ENCODE data around the gene OSBPL9.
"Not testable (repeated sequence)": the region's sequence is repeated elsewhere in the genome, so short reads cannot be mapped to it uniquely, and the experiment has no call there.

Gene OSBPL9

DNA sequence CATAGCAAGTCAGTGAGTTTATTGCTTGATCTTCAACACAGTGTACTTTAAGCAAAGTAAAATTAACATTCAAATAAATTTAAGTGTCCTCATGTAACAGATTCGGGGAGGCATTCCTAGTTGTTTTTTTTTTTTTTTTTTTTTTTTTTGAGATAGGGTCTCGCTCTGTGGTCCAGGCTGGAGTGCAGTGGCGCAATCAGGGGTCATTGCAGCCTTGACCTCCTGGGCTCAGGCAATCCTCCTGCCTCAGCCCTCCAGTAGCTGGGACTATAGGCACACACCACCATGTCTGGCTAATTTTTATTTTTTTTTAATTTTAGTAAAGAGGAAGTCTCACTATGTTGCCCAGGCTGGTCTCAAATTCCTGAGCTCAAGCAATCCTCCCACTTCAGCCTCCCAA is 22.8 kb downstream of the OSBPL9 start:
- DNase-seq = no peak

DNA sequence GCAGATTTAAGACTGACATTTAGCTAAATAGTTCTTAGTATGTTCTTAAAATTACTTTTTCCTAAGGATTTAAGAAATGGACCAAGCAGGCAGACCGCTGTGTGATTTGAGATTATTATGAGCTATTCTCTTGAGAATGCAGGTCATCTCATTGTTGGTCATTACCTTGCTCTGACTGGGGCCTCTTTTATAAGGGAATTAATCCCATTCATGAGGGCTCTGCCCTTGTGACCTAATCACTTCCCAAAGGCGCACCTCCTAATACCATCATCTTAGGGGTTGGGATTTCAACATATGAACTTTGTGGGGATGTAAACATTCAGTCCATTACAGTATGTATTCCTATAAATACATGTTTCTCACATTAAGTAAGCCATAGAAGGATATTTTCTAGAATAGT is 24.2 kb downstream of the OSBPL9 start:
- no peak for DNase-seq

DNA sequence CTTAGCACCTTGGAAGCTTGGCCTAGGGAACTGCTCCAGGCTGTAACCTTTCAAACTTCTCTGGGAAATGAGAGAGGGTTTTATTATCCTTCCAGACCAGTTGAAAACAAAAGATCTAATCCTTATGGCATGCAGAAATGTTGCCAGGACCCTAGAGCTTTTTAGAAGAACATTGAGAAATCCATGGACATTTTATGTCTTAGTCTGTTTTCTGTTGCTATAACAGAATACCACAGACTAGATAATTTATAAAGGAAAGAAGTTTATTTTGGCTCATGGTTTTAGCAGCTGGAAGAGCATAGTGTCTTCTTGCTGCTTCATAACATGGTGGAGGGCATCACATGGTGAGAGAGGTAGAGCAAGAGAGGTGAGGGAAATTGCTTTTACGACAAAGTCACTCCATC is 25.8 kb downstream of the OSBPL9 start:
- no peak for DNase-seq

DNA sequence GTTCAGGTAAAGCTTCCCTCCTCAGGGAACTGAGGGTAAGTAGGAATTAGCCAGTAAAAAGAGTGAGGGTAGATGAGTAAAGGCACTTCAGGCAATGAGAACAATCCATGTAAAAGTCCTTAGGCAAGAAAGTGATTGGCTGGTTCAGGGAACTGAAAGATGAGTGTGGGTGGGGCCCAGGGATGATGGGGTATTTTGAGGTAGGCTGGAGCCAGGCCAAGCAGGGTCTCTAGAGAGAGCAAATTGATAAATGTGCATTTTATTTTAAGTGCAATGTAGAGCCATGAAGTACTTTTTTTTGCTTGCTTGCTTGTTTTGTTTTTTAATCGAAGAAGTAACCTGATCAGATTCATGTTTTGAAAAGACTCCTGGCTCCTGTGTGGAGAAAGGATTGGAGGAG is 26.5 kb downstream of the OSBPL9 start:
- no peak for DNase-seq

DNA sequence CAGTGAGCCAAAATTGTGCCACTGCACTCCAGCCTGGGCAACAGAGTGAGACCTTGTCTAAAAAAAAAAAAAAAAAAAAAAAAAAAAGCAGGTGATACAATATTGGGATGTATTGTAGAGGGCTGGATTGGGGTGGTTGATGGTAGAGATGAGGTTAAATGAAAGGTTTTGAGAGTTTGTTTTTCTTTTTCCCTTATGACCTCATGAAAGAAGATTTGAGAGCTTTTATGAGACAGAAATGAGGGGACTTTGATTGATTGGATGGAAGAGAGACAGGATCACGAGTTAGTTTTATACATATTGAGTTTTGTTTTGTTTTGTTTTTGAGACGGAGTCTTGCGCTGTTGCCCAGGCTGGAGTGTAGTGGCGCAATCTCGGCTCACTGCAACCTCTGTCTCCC is 27.1 kb downstream of the OSBPL9 start:
- no peak for DNase-seq

DNA sequence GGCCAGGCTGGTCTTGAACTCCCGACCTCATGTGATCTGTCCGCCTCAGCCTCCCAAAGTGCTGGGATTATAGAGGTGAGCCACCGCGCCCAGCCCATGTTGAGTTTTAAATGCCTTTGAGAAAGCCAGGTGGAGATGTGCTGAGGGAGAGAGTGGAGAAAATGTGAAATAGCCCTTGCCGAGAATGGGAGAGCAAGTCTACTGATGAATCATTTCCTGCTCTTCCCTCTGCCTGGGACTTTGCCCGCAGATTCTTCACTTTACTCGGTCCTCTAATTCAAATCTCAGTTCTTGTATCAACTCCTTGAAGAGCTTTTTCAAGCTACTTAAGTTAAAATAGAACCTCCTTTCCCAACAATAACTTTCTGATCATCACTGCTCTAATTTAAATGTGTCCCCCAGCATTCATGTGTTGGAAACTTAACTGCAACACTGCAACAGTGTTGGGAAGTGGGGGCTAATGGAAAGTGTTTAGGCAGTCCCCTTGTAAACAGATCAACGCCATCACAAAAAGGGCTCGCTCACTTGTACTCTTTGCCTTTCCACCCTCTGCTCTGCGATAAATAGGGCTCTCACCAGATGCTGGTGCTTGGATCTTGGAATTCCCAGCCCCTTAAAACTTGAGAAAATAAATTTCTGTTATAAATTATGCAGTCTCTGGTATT is 27.8 kb downstream of the OSBPL9 start:
- no peak for DNase-seq

DNA sequence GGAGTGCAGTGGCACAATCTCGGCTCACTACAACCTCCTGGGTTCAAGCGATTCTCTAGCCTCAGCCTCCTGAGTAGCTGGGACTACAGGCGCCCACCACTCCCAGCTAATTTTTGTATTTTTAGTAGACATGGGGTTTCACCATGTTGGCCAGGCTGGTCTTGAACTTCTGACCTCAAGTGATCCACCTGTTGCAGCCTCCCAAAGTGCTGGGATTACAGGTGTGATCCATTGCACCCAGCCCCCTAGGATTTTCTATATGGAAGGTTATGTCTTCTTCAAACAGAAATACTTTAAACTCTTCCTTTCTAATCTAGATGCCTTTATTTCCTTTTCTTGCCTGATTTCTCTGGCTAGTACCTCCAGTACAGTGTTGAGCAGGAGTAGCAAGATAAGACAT is 29.7 kb downstream of the OSBPL9 start:
- not testable (repeated sequence) for DNase-seq

DNA sequence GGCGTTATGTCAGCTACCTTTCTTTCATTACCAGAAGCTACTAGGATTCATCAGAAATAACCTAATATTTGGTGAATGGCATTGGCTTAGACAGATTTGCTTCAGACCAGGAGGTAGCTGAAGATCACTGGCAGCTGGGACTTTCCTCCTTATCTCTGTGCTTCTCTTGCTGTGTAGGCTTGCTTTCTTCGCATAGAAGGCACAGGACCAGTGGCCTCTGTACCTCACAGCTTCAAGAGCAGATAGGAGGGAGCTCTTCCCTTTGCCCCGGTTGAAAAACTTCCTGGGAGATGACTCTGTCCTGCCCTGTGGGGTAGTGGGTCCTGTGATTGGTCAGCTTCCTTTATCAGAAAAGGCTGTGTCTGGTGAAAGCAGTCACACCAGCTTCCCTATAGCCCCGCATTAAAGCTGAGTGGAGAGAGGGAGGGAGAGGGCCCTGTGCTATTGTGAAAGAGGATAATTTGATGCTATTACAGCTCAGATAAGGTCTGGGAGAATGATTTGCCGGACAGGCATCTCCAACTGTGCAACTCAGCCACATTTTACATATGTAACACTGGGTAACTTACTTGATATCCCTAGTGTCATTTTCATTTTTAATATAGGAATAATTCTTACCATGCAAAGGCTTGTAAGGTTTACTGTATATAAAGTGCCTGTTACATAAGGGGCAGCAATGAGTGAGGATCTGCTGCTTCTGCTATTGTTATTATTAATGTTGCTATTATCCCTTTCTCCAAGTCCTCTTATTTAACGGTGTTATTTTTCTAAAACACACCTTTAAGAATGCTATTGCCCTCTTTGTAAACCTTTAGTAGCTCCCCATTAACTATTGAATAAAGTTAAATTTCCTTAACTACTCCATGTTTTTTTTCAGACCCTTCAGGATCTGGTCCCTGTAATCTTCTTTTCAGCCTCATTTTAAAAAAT is 31.6 kb downstream of the OSBPL9 start:
- DNase-seq = no peak

DNA sequence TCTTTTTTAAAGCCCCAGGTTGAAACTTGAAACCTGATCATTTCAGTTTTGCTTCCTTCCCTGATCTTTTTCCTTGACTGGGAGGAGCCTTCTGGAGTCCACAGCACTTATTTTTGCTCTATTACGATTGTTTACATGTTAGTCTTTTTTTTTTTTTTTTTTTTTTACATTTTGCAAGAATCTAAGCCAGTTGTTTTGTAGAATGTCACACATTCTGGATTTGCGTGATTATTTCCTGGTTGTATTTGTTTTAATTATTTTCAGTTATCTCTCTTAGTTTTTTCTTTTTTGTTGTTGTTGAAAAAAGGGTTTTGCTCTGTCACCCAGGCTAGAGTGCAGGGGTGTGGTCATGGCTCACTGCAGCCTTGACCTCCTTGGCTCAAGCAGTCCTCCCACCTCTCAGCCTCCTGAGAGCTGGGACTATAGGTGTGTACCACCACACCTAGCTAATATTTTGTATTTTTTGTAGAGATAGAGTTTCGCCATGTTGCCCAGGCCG is 32.8 kb downstream of the OSBPL9 start:
- DNase-seq = no peak

DNA sequence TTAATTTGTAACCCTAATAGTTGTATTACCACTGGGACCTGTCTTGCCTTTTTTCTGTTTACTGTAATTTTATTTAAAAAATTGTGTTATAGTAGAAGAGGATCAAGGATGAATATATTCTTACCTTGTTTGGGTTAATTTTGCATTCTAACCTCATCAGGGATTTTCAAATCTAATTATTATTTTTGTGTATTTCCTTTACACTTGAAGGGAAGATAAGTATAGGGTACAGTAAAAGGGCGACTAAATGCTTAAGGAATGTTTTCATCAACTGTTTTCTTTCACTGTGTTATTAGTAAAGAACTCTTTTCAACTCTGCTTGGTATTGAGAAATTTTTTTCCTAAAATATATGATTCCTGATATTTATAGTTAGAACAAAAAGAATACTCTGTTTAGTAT is 33.3 kb downstream of the OSBPL9 start:
- DNase-seq = no peak

DNA sequence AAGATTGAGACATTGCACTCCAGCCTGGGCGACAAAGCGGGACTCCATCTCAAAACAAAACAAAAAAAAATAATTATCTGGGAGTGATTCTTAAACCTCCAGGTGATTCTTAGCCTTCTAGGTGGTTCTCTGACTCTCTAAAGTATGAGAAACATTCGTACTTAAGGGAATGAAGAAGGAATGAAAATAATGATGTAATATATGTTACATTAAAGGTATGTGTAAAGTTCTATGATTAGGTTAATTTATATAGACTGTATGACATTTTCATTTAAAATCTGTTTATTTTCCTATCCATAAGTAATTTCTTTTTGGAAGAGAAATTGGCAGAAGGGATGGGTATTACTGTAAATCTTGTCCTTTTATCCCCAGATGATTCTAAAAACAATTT is 34.7 kb downstream of the OSBPL9 start:
- no peak for DNase-seq

DNA sequence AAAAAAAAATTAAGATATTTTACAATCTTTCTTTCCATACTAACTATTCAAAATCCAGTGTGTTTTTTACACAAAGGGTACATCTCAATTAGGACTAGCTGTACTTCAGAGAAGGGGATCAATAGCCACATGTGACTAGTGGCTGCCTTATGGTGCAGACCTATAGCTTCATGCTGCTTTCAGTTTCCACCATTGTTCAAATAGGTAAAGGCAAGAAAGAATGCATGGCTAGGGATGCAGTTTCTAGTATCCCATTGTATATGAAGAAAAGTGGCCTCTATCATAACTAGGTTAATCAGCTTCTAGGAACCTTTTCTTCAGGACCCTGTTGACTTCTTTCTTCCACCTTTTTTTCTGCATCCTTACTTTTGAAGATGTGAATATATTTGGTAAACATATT is 35.7 kb downstream of the OSBPL9 start:
- DNase-seq = no peak

DNA sequence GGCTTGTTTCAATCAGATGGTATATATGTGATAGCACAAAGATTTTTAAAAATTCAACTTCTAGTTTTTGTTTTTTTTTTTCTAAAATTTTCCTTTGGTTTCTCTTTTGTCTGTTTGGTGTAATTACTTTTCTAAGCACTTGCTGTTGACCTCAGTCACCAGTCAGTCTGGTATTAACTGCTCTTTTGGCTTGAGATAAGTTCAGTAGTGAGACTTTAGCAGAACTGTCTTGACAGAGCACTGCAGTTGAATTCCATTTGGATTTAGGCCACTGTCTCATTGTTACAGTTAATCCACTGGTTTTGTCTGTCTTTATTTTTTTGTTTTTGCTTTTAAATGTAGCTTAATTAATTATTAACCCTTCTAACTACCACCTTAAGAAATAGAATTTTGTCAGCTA is 36.2 kb downstream of the OSBPL9 start:
- DNase-seq = no peak

DNA sequence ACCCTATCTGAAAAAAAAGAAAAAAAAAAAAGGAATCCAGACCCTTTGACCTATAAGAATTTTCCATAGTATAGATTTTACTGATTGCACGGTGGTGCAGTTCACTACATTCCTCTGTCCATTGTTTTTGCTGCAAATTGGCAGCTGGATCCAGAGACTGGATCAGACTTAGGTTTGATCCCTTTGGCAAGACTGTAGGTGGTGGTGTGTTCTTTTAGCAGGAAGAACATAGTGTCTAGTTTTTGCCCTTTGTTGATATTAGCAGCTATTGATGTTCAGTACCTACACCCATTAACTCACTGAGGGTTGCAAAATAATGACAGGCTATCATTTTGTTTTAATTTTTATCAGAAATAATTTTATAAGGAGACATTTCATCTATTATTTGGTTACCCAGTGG is 37.1 kb downstream of the OSBPL9 start:
- DNase-seq = no peak

DNA sequence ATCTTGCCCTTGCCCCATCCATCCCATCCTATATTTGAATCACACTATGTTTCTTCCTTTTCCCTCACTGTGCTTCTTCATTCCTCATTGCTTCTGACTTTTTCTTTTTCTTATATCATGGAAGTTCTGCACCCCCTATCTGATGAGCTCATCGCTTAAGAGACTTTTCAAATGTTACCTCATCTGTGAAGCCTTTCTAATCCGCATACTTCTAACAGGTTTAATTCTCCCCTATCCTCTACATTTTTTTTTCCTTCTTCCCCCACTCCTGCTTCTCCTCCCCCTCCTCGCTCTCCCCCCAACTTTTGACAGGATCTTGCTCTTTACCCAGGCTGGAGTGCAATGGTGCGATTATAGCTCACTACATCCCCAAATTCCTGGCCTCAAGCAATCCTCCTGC is 39.5 kb downstream of the OSBPL9 start:
- no peak for DNase-seq

DNA sequence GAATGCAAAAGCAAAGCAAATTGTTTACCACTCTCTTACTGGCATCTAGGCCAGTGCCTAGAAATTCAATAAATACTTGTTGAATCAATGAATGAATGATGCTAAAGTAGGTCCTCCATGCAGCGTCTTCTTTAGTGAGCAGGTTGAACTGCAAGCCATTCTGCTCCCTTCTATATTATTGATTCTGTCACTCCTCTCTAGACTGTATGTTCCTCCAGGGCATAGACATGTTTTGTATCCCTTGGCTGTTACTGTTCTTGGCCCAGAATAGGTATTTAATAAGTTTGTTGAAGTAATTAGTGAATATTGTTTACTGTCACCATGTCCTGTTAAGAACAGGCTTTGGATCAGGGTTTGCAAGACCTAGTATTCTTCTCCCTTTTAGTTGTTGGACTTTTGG is 43.7 kb downstream of the OSBPL9 start:
- no peak for DNase-seq

DNA sequence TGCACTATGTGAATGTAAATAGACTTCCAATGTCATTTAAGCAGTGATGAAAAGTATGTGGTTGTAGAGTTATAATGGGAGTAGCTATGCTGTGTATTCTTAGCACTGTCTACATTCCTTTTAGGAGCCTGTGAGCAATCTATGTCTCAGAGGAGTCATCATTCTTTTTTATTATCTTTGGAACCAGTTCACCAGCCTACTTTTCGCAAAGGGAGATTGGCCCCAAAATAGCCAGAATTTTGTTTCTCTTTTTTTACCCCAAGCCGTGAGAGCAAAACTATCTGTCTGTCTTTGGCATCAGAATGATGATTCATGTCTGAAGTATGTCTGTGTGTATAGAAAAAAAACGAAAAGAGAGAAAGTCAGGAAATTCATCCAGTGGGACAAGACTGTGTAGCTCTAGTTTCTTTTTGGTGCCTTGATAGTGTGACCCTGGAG is 44.2 kb downstream of the OSBPL9 start:
- no peak for DNase-seq

DNA sequence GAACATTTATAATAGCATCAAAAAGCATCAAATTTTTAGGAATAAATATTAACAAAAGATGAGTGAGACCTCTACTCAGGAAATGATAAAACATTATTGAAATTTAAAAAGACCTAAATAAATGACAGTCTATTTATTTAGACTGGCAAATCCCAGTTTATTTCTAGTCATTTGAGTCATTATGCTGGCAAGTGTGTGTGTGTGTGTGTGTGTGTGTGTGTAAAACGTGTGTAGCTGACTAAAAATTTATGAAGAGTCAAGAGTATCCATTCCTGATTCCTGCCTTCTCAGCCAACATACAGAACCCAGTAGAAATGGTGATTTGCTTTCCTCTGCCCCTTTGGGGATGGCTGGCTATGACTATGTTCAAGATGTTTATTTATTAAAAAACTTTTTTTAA is 46.2 kb downstream of the OSBPL9 start:
- DNase-seq = no peak

DNA sequence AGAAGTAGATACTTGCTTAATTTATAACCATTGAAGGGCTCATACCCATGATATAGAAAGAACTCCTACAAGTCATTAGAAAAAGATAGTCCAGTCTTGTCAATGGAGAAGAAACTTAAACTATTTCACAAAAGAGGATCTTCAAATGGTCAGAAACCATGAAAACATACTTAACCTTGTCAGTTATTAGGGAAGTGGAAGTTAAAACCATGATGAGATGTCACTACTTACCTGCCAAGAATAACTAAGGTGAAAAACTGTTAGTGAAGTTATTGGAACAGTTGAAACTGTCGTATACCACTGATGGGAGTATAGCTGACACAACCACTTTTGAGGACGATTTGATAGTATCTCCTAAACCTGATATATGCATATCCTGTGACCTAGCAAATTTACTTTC is 46.8 kb downstream of the OSBPL9 start:
- DNase-seq = no peak

DNA sequence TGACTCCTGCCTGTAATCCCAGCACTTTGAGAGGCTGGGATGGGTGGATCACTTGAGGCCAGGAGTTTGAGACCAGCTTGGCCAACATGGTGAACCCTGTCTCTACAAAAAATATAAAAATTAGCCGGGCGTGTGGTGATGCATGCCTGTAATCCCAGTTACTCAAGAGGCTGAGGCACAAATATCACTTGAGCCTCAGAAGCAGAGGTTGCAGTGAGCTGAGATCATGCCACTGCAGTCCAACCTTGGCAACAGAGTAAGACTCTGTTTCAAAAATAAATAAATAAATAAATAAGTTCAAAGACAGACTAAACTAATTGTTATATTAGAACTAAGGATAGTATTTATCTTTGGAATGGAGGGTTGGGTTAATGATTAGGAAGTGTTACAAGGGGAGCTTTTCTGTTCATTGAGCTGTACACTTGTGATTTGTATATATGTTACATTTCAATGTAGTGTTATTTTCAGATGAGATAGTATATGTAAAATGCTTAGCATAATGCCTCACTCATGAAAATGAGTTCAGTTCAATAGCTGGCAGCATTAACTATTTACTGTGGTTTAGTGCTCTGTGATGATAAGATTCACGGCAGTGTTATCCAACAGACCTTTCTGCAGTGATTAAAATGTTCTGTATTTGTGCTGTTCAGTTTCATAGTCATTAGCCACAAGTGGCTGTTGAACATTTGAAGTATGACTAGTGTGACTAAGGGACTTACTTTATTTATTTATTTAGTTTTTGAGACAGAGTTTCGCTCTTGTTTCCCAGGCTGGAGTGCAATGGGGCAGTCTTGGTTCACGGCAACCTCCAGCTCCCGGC is 47.7 kb downstream of the OSBPL9 start:
- no peak for DNase-seq

DNA sequence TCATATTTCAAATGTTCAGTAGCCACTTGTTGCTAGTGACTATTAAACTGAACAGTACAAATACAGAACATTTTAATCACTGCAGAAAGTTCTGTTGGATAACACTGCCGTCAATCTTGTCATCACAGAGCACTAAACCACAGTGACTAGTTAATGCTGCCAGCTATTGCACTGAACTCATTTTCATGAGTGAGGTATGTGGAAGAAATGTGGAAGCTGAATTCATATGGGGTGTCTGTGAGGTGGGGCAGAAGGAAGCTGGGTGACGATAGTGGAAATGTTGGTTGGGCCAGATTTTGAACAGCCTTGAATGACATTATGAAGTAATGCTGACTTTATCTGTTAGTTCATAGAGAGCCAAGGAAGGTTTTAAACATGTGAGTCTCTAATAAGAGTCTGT is 49.6 kb downstream of the OSBPL9 start:
- no peak for DNase-seq

DNA sequence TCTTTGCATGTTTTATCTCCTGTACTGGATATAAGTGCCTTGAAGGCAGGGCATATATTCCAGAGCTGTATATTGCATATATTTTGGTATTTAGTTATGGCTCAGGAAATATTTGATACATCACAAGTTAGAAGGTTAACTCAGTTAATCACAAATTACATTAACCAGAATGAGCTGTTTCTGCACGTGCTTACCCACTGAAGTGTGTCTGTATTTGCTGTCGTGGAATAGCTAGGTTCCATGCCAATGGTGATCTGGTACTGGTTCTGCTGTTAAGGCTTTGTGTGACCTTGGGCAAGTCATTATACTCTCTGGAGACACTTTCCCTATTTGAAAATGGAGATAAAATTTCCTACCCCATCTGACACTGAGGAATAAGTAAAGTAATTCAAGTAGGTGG is 50.7 kb downstream of the OSBPL9 start:
- DNase-seq = no peak

DNA sequence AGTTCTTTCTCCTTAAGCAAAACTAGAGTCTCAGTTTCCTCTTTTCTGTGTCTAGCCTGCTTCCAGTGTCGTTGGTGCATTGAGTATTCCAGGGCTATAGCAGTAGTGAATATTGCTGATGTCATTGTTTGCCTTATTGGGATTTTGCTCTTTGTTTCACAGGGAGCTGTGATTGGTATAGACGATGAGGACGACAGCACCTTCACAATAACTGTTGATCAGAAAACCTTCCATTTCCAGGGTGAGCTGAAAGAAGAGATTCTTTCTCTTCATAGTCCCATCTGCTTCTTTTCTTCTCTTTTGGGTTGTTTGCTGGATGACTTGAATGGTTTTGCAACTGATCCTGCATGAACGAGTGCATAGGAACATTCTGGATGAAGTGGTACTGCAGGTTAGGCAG is 52.4 kb downstream of the OSBPL9 start:
- no peak for DNase-seq
